ENCODE data around the gene MUCL3.

MUCL3 gene, protein sequence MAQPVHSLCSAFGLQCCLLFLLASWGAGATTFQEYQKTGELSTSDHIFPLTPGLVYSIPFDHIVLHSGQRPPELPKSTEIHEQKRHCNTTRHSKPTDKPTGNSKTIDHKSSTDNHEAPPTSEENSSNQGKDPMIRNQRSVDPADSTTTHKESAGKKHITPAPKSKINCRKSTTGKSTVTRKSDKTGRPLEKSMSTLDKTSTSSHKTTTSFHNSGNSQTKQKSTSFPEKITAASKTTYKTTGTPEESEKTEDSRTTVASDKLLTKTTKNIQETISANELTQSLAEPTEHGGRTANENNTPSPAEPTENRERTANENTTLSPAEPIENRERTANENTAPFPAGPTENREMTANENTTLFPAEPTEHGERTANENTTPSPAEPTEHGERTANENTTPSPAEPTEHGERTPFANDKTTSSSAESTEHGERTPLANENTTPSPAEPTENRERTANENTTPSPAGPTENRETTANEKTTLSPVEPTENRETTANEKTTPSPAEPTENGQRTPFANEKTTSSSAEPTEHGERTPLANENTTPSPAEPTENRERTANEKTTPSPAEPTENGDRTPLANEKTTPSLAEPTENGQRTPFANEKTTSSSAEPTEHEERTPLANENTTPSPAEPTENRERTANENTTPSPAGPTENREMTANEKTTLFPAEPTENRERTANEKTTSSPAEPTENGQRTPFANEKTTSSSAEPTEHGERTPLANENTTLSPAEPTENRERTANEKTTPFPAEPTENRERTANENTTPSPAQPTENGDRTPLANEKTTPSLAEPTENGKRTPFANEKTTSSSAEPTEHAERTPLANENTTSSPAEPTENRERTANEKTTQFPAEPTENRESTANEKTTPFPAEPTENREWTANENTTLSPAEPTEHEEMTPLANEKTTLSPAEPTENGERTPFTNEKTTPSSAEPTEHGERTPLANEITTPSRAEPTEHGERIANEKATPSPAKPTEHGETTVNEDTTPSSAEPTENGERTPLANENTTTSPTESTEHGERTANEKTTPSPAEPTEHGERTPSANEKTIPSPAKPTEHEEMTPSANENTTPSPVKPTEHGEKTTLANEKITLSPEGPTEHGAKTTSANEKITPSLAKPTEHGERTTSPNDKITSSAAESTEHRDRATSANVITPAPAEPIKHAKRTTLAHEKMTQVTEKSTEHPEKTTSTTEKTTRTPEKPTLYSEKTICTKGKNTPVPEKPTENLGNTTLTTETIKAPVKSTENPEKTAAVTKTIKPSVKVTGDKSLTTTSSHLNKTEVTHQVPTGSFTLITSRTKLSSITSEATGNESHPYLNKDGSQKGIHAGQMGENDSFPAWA (N-terminal part only)

GRCh38 chr6:30940361-30940986 is at the start of gene MUCL3:
TSS of gene MUCL3 (plus strand) at chr6:30940973. CDS start at chr6:30941000, 27 bp downstream.
- TF ChIP-seq CTCF (IDR thresholded peaks at IDR 0.05; ENCODE audit: low read depth, low read length, missing control alignments): no peak
- in situ Hi-C loops (cut with HindIII; ENCODE audit: low sequenced_read_pairs): no loop called here
- no peak within 1 kb of the TSS for H3K4me3 ChIP-seq (ENCODE audit: low read depth, low read length)
- DNase-seq (ENCODE audit: low read depth): no peak

DNA sequence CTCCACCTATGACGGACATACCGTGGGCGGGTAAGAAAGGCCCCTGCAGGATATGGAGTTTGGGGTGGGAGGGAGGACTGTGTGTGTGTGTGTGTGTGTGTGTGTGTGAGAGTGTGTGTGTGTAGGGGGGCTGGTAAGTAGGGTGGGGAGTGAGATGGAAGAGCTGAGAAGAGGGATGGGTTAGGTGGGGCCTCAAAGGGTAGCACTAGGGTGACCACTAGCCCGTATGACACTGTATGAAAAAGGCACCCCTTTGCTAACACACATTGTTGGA is 49.4 kb upstream of the MUCL3 start:
- in situ Hi-C loops (cut with HindIII; ENCODE audit: low sequenced_read_pairs): no loop called here
- no peak overlapping the region for H3K4me3 ChIP-seq (ENCODE audit: low read depth, low read length)
- TF ChIP-seq CTCF (IDR thresholded peaks at IDR 0.05; ENCODE audit: low read depth, low read length, missing control alignments): no peak
- no peak for DNase-seq (ENCODE audit: low read depth)

- H3K4me3 ChIP-seq (ENCODE audit: low read depth, low read length): no peak overlapping the region
- TF ChIP-seq CTCF (IDR thresholded peaks at IDR 0.05; ENCODE audit: low read depth, low read length, missing control alignments): no peak
- no peak for DNase-seq (ENCODE audit: low read depth)
- in situ Hi-C loops (cut with HindIII; ENCODE audit: low sequenced_read_pairs): no loop called here
Observed at GRCh38 chr6:30891816-30892538, 48.8 kb upstream of the MUCL3 start.

DNA sequence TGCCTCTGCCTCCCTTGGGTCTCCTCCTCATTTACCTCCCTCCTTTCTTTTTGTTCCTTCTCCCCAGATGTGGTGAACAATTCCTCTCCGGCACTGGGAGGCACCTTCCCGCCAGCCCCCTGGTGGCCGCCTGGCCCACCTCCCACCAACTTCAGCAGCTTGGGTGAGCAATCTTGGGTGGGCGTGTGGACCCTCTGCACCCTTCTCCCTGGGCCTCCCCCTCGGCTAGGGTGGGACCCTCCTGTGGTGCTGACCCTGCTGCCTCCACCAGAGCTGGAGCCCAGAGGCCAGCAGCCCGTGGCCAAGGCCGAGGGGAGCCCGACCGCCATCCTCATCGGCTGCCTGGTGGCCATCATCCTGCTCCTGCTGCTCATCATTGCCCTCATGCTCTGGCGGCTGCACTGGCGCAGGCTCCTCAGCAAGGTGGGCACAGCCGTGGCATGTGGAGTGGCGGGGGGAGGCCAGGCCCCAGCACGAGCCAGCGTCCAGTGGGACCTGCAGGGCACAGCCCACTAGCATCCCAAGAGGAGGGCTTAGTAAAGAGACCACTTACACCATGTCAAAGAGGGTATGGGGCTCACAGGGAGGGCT is 47.7 kb upstream of the MUCL3 start:
- H3K4me3 ChIP-seq (ENCODE audit: low read depth, low read length): no peak overlapping the region
- TF ChIP-seq CTCF (IDR thresholded peaks at IDR 0.05; ENCODE audit: low read depth, low read length, missing control alignments): peak; percentile 24
- no peak for DNase-seq (ENCODE audit: low read depth)
- in situ Hi-C loops (cut with HindIII; ENCODE audit: low sequenced_read_pairs): no loop called here

GRCh38 chr6:30893666-30894065 is 47.1 kb upstream of the MUCL3 start:
- no peak overlapping the region for H3K4me3 ChIP-seq (ENCODE audit: low read depth, low read length)
- DNase-seq (ENCODE audit: low read depth): no peak
- TF ChIP-seq CTCF (IDR thresholded peaks at IDR 0.05; ENCODE audit: low read depth, low read length, missing control alignments): no peak
- in situ Hi-C loops (cut with HindIII; ENCODE audit: low sequenced_read_pairs): no loop called here
